Activated T-helper 17 cell treated with anti-CD3 and anti-CD28 coated beads, Interleukin-2, amount 50 U/mL, for 72 hours (primary cell): ENCODE results near the gene DGKH. TPM values are rescaled to one million over a fixed set of nuclear protein-coding genes. Genes with fewer than 3 reads are reported as not detected.

Source experiments
- ATAC-seq: fragments of 150-1000 bp; cut with Tn5 transposase; replicated peaks from 2 replicates; pipeline ENCODE4 v1.10.0; 2021; ENCODE audit warnings: mild to moderate bottlenecking, moderate library complexity
- H3K27ac Mint-ChIP-seq: one replicate; pipeline ENCODE4 v1.8.0; 2022; ENCODE audit warnings: mixed read lengths
- H3K27me3 Mint-ChIP-seq: one replicate; pipeline ENCODE4 v1.8.0; 2022; ENCODE audit warnings: mixed read lengths
- H3K36me3 Mint-ChIP-seq: one replicate; pipeline ENCODE4 v1.8.0; 2022; ENCODE audit warnings: low read depth, mild to moderate bottlenecking, mixed read lengths
- H3K4me1 Mint-ChIP-seq: one replicate; pipeline ENCODE4 v1.8.0; 2022; ENCODE audit warnings: mixed read lengths
- H3K4me3 Mint-ChIP-seq: one replicate; pipeline ENCODE4 v1.8.0; 2022; ENCODE audit warnings: mild to moderate bottlenecking, mixed read lengths
- H3K9me3 Mint-ChIP-seq: one replicate; pipeline ENCODE4 v1.8.0; 2022; ENCODE audit warnings: mixed read lengths
- total RNA-seq, 2 donors: library from RNA; stranded (reverse); gene quantifications; one replicate each; pipeline ENCODE4 v1.2.3, GENCODE V29; 2022

DGKH gene
- total RNA-seq, 2 donors from 2014 or later = 16.6 to 17.5 TPM

DNA sequence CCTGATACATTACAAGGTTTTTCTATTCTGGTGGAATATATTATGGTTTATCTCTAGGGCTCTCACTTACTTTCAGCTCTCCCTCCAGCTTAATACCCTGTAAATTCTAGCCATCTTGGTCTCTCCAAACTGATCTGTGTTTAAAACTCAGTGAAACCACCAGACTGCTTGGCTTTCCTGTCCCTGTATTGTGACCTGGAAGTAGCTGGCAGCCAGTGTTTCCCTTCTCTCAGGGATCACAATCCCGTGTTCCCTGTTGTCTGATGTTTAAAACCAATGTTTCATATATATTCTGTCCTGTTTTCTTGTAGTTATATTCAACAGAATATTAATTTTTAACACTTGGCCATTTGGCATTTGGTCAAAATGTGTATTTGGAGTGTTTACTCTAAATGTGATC lies 231.5 kb downstream of the DGKH start:
- no peak overlapping the region for H3K4me3 Mint-ChIP-seq
- H3K4me1 Mint-ChIP-seq = peaks cover 30% of the 10 kb centered on the region
- ATAC-seq = no peak
- no peaks in the 10 kb centered on the region for H3K27me3 Mint-ChIP-seq
- no peaks in the 10 kb centered on the region for H3K9me3 Mint-ChIP-seq
- H3K27ac Mint-ChIP-seq = no peak overlapping the region
- H3K36me3 Mint-ChIP-seq = peaks cover 41% of the 10 kb centered on the region

DNA sequence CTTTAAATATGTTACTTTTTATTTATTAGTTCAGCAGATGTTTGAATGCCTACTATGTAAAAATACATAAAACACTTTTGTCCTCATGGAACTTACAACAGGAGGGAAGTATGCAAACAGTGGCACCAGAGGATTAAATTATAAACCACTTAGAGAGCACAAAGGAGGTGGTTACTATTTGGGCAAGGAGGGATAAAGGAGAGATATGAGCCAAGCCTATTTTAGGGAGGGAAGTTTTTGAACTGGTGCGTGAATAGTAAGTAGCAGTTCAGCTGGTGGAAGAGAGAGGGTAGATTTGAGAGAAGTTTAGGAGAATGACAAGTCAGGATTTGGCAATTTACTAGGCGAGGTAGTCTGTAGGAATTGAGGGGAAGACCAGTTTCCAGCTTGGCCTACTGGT lies 232.1 kb downstream of the DGKH start:
- Mint-ChIP-seq H3K9me3 (no peaks in the 10 kb centered on the region), H3K27ac (no peak overlapping the region), H3K36me3 (peaks cover 47% of the 10 kb centered on the region), H3K4me1 (peaks cover 24% of the 10 kb centered on the region), H3K4me3 (no peak overlapping the region), H3K27me3 (no peaks in the 10 kb centered on the region)
- no peak for ATAC-seq

DNA sequence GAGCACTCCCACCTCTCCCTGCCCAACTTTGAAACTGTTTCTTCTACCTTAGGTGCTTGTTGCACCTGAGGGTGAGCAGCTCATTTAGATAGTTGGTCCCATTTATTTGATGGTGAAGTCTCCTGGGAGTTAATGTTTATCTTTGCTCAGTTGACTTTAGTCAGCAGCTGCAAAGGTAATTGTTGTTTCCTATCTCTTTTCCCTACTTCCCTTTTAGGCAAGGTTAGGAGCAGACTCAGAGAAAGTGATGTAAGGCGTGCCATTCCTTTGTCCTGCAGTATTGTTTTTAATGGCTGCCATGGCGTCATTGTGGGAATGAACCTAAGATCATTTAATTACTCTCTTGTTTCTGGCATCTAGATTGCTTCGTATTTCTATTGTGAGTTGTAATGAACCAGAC lies 235.1 kb downstream of the DGKH start:
- Mint-ChIP-seq H3K4me3 (no peak overlapping the region), H3K36me3 (peaks cover 58% of the 10 kb centered on the region), H3K27ac (no peak overlapping the region), H3K27me3 (no peaks in the 10 kb centered on the region), H3K9me3 (no peaks in the 10 kb centered on the region), H3K4me1 (peaks cover 17% of the 10 kb centered on the region)
- no peak for ATAC-seq

DNA sequence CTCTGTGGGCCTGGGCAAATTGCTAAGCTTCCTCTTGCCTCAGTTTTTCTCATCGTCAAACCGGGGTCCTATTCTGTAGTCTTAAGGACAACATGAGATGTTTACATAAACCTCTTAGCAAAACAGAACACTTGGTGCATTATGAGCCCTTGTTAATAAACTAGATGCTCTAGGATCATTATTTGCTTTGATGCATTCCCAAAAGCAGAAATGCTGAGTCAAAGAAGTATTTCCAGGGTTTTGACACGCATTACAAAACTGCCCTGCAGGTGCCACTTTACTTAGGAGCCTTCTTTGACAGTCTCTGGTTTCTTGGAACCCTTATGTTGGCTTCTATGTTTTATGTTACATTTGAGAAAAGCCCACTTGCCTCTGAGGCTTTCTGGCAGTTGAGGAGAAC lies 235.6 kb downstream of the DGKH start:
- no peak for ATAC-seq
- no peak overlapping the region for H3K27ac Mint-ChIP-seq
- no peaks in the 10 kb centered on the region for H3K9me3 Mint-ChIP-seq
- peaks cover 19% of the 10 kb centered on the region for H3K4me1 Mint-ChIP-seq
- H3K4me3 Mint-ChIP-seq = no peak overlapping the region
- peaks cover 63% of the 10 kb centered on the region for H3K36me3 Mint-ChIP-seq
- H3K27me3 Mint-ChIP-seq = no peaks in the 10 kb centered on the region

Other genes with a start within 250 kb of the DGKH start
- 10 to 100 TPM in 1 of 2 donors, 1 to 10 TPM in 1; 7.4 to 11.2 TPM for gene VWA8, start 87.5 kb upstream of the DGKH start, total RNA-seq
- gene AKAP11, start 223.5 kb downstream of the DGKH start, total RNA-seq = 10 to 100 TPM; 30.3 to 48.6 TPM